Osteocyte (in vitro differentiated cells): ENCODE measurements around the gene CSF3R. TPM values are rescaled to one million over a fixed set of nuclear protein-coding genes. Genes with fewer than 3 reads are reported as not detected.

Experiments
- DNase-seq: peaks from one replicate; pipeline ENCODE4 v3.0.0; 2021; ENCODE audit warnings: mixed read lengths; ENCODE audit not compliant: unreplicated experiment; ENCODE audit errors: extremely low spot score
- H3K27ac Mint-ChIP-seq: one replicate; pipeline ENCODE4 v1.8.0; 2021; ENCODE audit warnings: mild to moderate bottlenecking, mixed read lengths; ENCODE audit not compliant: unreplicated experiment
- H3K27me3 Mint-ChIP-seq: one replicate; pipeline ENCODE4 v1.8.0; 2021; ENCODE audit warnings: mixed read lengths; ENCODE audit not compliant: unreplicated experiment
- H3K36me3 Mint-ChIP-seq: one replicate; pipeline ENCODE4 v1.8.0; 2021; ENCODE audit warnings: mixed read lengths; ENCODE audit not compliant: unreplicated experiment
- H3K4me1 Mint-ChIP-seq: one replicate; pipeline ENCODE4 v1.8.0; 2021; ENCODE audit warnings: mixed read lengths; ENCODE audit not compliant: unreplicated experiment
- H3K4me3 Mint-ChIP-seq: one replicate; pipeline ENCODE4 v1.8.0; 2021; ENCODE audit warnings: mild to moderate bottlenecking, moderate library complexity, mixed read lengths; ENCODE audit not compliant: unreplicated experiment
- H3K9me3 Mint-ChIP-seq: one replicate; pipeline ENCODE4 v1.8.0; 2021; ENCODE audit warnings: mixed read lengths; ENCODE audit not compliant: unreplicated experiment
- CTCF ChIP-seq: fragments of 200-600 bp; sonication (generic); IDR thresholded peaks from 2 replicates; pipeline ENCODE4 v1.5.0; 2021; ENCODE audit warnings: antibody characterized with exemption, mild to moderate bottlenecking, moderate library complexity
- total RNA-seq: library from RNA; stranded (reverse); gene quantifications from 2 replicates; pipeline ENCODE4 v1.2.1, GENCODE V29; 2021

Gene CSF3R
- total RNA-seq, 1 donor from 2014 or later: not detected

GRCh38 chr1:36516372-36517010, 33.8 kb upstream of the CSF3R start:
- DNase-seq: no peak
- no peaks in the 10 kb centered on the region for H3K36me3 Mint-ChIP-seq
- H3K4me1 Mint-ChIP-seq: no peaks in the 10 kb centered on the region
- H3K27me3 Mint-ChIP-seq: peaks cover 4% of the 10 kb centered on the region
- no peak overlapping the region for H3K27ac Mint-ChIP-seq
- H3K4me3 Mint-ChIP-seq: no peak overlapping the region
- no peaks in the 10 kb centered on the region for H3K9me3 Mint-ChIP-seq
- peak; percentile 79 for TF ChIP-seq CTCF

GRCh38 chr1:36515315-36516138, 32.8 kb upstream of the CSF3R start:
- Mint-ChIP-seq H3K9me3 (no peaks in the 10 kb centered on the region), H3K36me3 (no peaks in the 10 kb centered on the region), H3K27ac (no peak overlapping the region), H3K4me3 (no peak overlapping the region), H3K27me3 (peaks cover 4% of the 10 kb centered on the region), H3K4me1 (no peaks in the 10 kb centered on the region)
- DNase-seq: no peak
- no peak for TF ChIP-seq CTCF

GRCh38 chr1:36514501-36514900, 31.8 kb upstream of the CSF3R start:
- Mint-ChIP-seq H3K36me3 (no peaks in the 10 kb centered on the region), H3K27ac (no peak overlapping the region), H3K4me3 (no peak overlapping the region), H3K27me3 (peaks cover 4% of the 10 kb centered on the region), H3K9me3 (no peaks in the 10 kb centered on the region), H3K4me1 (no peaks in the 10 kb centered on the region)
- DNase-seq: no peak
- TF ChIP-seq CTCF: no peak

DNA sequence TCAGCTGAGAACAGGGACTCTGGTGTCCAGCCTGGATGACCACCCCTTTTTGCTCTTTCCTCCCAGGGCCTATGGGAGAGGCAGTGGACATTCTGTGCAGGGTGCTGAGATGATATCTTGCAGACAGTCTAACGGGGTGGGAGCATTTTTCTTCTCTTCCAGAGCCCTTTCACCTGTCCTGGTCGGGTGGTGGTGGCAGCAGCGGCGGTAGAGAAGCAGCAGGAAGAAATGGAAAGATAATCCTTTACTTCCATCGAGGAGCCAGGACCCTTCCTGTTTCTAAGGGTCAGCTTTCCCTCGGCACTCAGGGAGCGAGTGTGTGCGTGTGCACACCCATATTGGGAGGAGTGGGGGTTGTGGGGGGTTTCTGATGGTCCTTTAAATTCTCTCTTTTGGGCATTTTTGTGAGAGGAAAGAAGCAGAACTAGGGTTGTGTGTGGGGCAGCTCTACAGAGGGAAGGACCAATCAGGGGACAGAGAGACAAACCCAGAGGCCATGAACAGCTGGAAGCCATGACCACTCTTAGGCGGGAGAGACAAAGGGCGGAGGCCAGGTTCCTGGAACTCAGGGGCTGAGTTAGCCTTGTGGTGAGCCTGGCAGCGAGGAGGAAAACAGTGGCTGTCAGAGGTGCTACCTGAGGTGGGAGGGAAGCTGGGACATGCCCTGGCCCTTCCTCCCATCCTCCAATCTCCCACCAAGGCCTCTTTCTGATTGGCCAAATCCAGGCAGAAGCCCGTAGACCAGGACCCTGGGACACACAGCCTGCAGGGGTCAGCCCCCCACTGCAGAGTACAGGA, 31.2 kb upstream of the CSF3R start:
- no peak for TF ChIP-seq CTCF
- no peak overlapping the region for H3K27ac Mint-ChIP-seq
- H3K27me3 Mint-ChIP-seq: peaks cover 4% of the 10 kb centered on the region
- H3K4me1 Mint-ChIP-seq: no peaks in the 10 kb centered on the region
- H3K4me3 Mint-ChIP-seq: no peak overlapping the region
- H3K9me3 Mint-ChIP-seq: no peaks in the 10 kb centered on the region
- DNase-seq: no peak
- no peaks in the 10 kb centered on the region for H3K36me3 Mint-ChIP-seq

- no peaks in the 10 kb centered on the region for H3K4me1 Mint-ChIP-seq
- peaks cover 7% of the 10 kb centered on the region for H3K27me3 Mint-ChIP-seq
- no peak overlapping the region for H3K27ac Mint-ChIP-seq
- no peak for TF ChIP-seq CTCF
- no peaks in the 10 kb centered on the region for H3K9me3 Mint-ChIP-seq
- no peaks in the 10 kb centered on the region for H3K36me3 Mint-ChIP-seq
- H3K4me3 Mint-ChIP-seq: no peak overlapping the region
- DNase-seq: no peak
Measured at GRCh38 chr1:36512842-36513241, 30.1 kb upstream of the CSF3R start.
